MM.1S (cell line): ENCODE measurements around the gene OR8B8.

Experiments used
- EZH2 ChIP-seq: fragments of 300-600 bp; sonication (generic); optimal IDR thresholded peaks from 2 replicates; pipeline ENCODE3; 2017; ENCODE audit warnings: low read depth, mild to moderate bottlenecking, antibody characterized with exemption, low read length, mixed read lengths
- EZH2phosphoT487 ChIP-seq: fragments of 300-600 bp; sonication (generic); IDR thresholded peaks from 2 replicates; pipeline ENCODE4 v1.6.1; 2018; ENCODE audit warnings: antibody characterized with exemption, low read length
- TF ChIP-seq, protein P1 (sequence below): fragments of 300-600 bp; sonication (generic); IDR thresholded peaks from 2 replicates; pipeline ENCODE4 v1.5.1; 2016; ENCODE audit warnings: antibody characterized with exemption, low read length, mixed read lengths

DNA sequence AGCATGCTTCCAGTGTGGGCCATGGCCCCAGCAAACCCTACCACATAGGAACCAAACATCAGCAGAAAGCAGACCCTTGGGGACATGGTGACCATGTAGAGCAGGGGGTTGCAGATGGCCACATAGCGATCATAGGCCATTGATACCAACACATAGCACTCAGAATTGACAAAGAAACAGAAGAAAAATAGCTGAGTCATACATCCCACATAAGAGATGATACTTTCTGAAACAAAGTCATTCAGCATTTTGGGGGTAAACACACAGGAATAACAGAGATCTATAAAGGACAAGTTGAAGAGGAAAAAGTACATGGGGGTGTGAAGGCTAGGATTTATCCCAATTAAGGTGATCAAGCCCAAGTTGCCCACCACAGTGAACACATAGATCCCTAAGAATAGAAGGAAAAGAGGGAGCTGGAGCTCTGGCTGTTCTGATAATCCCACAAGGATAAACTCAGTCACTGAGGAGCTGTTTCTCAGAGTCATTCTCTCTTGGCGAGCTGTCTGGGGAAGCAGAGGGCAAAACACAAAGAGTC lies 21.0 kb downstream of the OR8B8 start, which contains the start of gene OR8B4:
- TF ChIP-seq EZH2phosphoT487 (no peak), EZH2 (no peak)
- TF ChIP-seq, protein P1, sequence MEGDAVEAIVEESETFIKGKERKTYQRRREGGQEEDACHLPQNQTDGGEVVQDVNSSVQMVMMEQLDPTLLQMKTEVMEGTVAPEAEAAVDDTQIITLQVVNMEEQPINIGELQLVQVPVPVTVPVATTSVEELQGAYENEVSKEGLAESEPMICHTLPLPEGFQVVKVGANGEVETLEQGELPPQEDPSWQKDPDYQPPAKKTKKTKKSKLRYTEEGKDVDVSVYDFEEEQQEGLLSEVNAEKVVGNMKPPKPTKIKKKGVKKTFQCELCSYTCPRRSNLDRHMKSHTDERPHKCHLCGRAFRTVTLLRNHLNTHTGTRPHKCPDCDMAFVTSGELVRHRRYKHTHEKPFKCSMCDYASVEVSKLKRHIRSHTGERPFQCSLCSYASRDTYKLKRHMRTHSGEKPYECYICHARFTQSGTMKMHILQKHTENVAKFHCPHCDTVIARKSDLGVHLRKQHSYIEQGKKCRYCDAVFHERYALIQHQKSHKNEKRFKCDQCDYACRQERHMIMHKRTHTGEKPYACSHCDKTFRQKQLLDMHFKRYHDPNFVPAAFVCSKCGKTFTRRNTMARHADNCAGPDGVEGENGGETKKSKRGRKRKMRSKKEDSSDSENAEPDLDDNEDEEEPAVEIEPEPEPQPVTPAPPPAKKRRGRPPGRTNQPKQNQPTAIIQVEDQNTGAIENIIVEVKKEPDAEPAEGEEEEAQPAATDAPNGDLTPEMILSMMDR, result no peak
